ENCODE results near the gene ZNF227. TPM values are rescaled to one million over a fixed set of nuclear protein-coding genes. Genes with fewer than 3 reads are reported as not detected.

The ZNF227 gene
- total and polyA plus RNA-seq, 11 donors: 4.4 to 20.5 (median 10.2) TPM

DNA sequence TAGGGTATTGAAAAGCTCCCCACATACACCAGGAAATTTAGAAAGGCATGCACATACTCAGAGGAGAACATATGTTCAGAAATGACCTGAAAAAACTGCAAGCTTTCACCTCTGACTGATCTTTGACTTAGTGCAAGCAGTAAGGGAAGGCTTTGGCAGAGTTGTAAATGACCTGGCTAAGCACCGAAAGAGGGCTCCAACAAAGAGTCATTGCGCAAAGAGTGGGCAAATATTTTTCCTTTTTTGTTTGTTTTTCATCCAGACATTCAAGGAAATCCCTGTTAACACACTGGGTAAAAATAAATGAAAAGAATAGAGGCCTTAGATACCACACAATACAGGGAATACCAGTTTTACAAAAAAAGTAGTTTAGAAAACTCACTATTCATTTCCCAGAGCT is 42.2 kb downstream of the ZNF227 start:
- WGBS, 4 donors: 97 to 100% (median 98%) methylated on average over 2 of the region's 2 CpGs
- Histone ChIP-seq H3K9me3 (peaks cover 0 to 99% (median 68%) of the 10 kb centered on the region in 12 donors), H3K4me1 (no peaks in the 10 kb centered on the region), H3K27me3 (no peaks in the 10 kb centered on the region), H3K4me3 (no peak overlapping the region), H3K36me3 (peaks cover 0 to 7% (median 0%) of the 10 kb centered on the region in 9 donors), H3K27ac (no peak overlapping the region)
- DNase-seq (no peak), ATAC-seq (no peak)
- intact Hi-C loops (cut with DNase I): no loop called here
- TF ChIP-seq POLR2A (IDR thresholded peaks at IDR 0.05): no peak
- TF ChIP-seq, protein P1, sequence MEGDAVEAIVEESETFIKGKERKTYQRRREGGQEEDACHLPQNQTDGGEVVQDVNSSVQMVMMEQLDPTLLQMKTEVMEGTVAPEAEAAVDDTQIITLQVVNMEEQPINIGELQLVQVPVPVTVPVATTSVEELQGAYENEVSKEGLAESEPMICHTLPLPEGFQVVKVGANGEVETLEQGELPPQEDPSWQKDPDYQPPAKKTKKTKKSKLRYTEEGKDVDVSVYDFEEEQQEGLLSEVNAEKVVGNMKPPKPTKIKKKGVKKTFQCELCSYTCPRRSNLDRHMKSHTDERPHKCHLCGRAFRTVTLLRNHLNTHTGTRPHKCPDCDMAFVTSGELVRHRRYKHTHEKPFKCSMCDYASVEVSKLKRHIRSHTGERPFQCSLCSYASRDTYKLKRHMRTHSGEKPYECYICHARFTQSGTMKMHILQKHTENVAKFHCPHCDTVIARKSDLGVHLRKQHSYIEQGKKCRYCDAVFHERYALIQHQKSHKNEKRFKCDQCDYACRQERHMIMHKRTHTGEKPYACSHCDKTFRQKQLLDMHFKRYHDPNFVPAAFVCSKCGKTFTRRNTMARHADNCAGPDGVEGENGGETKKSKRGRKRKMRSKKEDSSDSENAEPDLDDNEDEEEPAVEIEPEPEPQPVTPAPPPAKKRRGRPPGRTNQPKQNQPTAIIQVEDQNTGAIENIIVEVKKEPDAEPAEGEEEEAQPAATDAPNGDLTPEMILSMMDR (IDR thresholded peaks at IDR 0.05): no peak

DNA sequence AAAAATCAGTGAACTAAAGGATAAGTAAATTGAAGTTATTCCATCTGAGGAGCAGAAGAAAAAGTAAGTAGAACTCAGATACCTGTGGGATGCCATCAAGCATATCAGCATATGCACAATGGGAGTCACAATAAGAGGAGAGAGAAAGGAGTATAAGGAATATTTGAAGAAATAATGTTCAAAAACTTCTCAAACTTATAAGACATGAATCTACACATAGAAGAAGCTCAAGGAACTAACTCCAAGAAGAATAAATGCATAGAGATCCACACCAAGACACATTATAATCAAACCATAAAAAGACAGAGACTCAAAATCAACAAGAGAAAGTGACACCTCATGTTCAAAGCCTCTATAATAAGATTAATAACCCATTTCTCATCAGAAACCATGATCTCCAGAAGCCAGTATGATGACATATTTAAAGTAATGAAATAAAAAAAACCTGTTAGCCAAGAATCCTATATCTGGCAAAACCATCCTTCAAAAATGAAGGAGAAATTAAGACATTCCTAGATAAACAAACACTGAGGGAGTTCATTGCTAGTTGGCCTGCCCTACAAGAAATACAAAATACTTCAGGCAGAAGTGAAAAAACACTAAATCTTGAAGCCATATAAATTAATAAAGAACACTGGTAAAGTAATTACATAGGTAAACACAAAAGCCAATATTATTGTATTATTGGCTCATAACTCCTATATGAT is 43.5 kb downstream of the ZNF227 start:
- no peak overlapping the region for H3K27ac ChIP-seq
- DNase-seq (no peak), ATAC-seq (no peak)
- peaks cover 0 to 3% (median 0%) of the 10 kb centered on the region in 9 donors for H3K36me3 ChIP-seq
- peaks cover 0 to 4% (median 0%) of the 10 kb centered on the region in 12 donors for H3K4me1 ChIP-seq
- peaks cover 0 to 97% (median 58%) of the 10 kb centered on the region in 12 donors for H3K9me3 ChIP-seq
- intact Hi-C loops (cut with DNase I): no loop called here
- TF ChIP-seq, protein P1 (IDR thresholded peaks at IDR 0.05): no peak
- TF ChIP-seq POLR2A (IDR thresholded peaks at IDR 0.05): no peak
- H3K4me3 ChIP-seq: no peak overlapping the region
- no peaks in the 10 kb centered on the region for H3K27me3 ChIP-seq

DNA sequence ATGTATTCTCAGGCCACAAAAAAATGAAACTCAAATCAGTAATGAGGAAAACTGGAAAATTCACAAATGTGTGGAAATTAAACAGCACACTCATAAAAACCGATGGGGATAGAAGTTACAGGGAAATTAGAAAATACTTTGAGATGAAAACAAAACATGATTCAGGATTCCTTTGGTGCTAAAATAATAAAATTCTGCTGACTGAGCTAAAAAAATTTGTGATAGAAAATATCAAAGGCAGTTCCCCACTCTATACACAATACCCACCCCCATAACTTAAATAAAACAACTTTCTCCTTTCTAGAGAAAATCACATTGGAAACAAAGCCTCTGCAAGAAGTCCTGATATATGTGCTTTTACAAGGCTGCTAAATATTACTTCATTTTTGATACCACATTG is 45.8 kb downstream of the ZNF227 start:
- H3K4me3 ChIP-seq: no peak overlapping the region
- no peak for ATAC-seq
- DNase-seq: no peak
- H3K27me3 ChIP-seq: no peaks in the 10 kb centered on the region
- H3K27ac ChIP-seq: no peak overlapping the region
- H3K36me3 ChIP-seq: peaks cover 0 to 3% (median 0%) of the 10 kb centered on the region in 9 donors
- TF ChIP-seq POLR2A (IDR thresholded peaks at IDR 0.05): no peak
- TF ChIP-seq, protein P1 (IDR thresholded peaks at IDR 0.05): no peak
- peaks cover 0 to 4% (median 0%) of the 10 kb centered on the region in 12 donors for H3K4me1 ChIP-seq
- peaks cover 0 to 92% (median 40%) of the 10 kb centered on the region in 12 donors for H3K9me3 ChIP-seq
- intact Hi-C loops (cut with DNase I): no loop called here
- WGBS, 4 donors: 91 to 97% (median 97%) methylated on average over 1 of the region's 1 CpG

DNA sequence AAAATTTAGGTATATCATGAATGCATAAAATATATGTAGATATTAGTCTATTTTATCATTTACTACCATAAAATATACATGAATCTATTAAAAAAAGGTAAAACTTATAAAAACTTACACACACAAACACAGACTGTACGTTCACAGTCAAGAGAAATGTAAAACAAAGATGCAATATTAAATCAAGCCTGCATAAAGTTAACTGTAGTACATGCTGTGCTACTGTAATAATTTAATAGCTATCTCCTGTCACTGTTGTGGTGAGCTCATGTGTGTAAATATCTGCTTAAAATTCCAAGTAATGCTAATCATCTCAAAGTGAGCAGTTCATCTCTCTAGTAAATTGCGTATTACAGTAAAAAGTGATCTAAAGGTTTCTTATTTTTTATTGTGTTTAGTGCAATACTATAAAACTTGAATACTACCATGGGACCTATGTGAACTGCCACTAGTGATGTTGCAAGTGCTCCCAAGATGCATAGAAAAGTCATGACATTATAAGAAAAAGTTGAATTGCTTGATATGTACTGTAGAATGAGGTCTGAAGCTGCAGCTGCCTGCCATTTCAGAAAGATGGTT is 46.6 kb downstream of the ZNF227 start:
- TF ChIP-seq, protein P1 (IDR thresholded peaks at IDR 0.05): no peak
- no peak for TF ChIP-seq POLR2A (IDR thresholded peaks at IDR 0.05)
- DNase-seq (no peak), ATAC-seq (no peak)
- Histone ChIP-seq H3K27ac (no peak overlapping the region), H3K36me3 (peaks cover 0 to 3% (median 0%) of the 10 kb centered on the region in 9 donors), H3K4me1 (peaks cover 0 to 4% (median 0%) of the 10 kb centered on the region in 12 donors), H3K27me3 (no peaks in the 10 kb centered on the region), H3K4me3 (peak overlapping the region in 8 of 12 donors; percentile 57 to 66 (median 59)), H3K9me3 (peaks cover 0 to 88% (median 34%) of the 10 kb centered on the region in 12 donors)
- 93 to 96% (median 94%) methylated on average over 2 of the region's 2 CpGs for WGBS, 4 donors
- intact Hi-C loops (cut with DNase I): no loop called here
